CD4-positive, alpha-beta T cell treated with Interleukin-21 for 1 hour (primary cell): Measurements from ENCODE around the gene OR4E1.
"Not testable (repeated sequence)": the region's sequence is repeated elsewhere in the genome, so short reads cannot be mapped to it uniquely, and the experiment has no call there.

Source experiments
- DNase-seq: peaks from one replicate; pipeline ENCODE4 v3.0.0-alpha.2; 2020

Gene OR4E1, protein sequence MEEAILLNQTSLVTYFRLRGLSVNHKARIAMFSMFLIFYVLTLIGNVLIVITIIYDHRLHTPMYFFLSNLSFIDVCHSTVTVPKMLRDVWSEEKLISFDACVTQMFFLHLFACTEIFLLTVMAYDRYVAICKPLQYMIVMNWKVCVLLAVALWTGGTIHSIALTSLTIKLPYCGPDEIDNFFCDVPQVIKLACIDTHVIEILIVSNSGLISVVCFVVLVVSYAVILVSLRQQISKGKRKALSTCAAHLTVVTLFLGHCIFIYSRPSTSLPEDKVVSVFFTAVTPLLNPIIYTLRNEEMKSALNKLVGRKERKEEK

GRCh38 chr14:21673718-21674117 lies at the start of gene OR4E1:
Gene OR4E1 (minus strand): TSS chr14:21673818. CDS start chr14:21670935, 2,883 bp downstream.
- no peak for DNase-seq

DNA sequence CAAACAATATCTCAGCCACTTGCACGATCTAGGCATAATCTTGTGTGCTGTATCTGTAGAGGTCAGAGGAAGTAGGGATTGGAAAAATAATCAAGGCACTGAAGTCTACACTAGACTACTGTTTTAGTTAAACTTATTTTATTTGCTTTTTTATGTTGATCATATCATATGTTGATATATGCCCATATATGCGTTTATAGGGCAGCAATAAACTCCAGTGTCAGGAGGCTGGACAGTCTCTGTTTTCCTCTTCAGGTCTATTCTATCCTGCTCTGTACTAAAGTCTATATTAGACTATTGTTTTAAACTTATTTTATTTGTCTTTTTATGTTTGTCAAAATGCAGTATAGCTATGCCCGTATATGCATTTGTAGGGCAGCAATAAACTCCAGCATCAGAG lies 47.9 kb upstream of the OR4E1 start:
- DNase-seq, result no peak

DNA sequence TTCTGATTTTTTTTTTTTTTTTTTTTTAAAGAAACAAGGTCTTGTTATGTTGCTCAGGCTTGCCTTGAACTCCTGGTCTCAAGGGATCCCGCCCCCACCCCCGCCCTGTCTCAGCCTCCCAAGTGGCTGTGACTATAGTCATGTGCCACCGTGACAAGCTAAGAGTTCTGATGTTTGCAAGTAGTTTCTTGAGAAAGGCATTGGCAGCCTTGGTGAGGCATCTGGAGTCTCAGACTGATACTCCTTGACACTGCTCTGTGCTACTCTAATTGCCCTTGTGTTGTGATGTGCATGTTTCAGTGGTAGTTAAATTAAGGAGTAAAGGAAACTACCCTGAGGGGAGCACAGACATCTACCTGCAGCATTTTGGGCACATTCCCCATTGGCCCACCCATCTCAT lies 46.2 kb upstream of the OR4E1 start:
- no peak for DNase-seq

GRCh38 chr14:21714318-21714929 lies 40.8 kb upstream of the OR4E1 start:
- DNase-seq, result no peak

GRCh38 chr14:21712036-21712435 lies 38.4 kb upstream of the OR4E1 start:
- DNase-seq, result peak; percentile 49

DNA sequence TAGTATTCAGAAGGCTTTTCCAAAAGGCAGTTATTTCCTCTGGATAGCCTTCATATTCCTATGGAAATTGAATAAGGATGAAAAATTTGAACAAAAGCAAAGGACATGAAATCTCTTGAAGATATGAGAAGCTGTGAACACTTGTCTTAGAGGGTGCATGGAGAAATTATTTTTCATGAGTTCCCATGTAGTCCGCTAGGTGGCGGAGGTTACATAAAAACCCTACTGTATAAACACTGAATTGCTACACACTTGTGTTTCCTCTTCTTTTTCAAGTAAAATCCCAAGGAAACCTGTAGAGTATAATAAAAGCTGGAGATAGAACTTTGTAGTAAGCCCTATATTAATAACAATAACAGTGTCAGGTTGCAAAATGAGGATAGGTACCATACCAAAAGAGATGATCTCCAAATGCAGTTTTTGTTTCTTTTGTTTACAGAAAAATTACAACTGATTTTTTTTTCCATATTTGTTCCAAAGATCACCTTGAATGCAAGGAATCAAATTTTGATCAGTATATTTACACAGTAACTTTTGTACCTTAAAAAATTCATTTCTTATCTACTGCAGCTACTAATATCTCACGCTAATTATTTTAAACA lies 37.8 kb upstream of the OR4E1 start:
- peak; percentile 53 for DNase-seq

GRCh38 chr14:21704338-21704737 lies 30.7 kb upstream of the OR4E1 start:
- DNase-seq, result no peak

GRCh38 chr14:21703357-21704326 lies 30.0 kb upstream of the OR4E1 start:
- DNase-seq, result peak; percentile 38

DNA sequence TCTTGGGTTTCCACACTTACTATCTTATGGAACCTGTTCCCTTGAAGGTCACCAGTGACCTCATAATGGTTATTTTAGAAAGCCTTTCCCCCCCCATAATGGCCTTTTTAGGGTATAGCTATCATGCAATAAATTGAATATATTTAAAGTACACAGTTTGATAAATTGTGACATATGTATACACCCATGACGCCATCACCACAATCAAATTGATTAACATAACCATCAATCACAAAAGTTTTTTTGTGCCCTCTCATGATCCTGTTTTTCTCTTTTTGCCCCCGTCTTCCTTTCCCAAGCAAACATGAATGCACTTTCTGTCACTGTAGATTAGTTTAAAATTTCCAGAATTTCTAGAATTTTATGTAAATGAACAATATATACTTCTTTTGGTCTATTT lies 28.7 kb upstream of the OR4E1 start:
- no peak for DNase-seq

- DNase-seq, result no peak
Observed at GRCh38 chr14:21699551-21699950, 25.9 kb upstream of the OR4E1 start.

DNA sequence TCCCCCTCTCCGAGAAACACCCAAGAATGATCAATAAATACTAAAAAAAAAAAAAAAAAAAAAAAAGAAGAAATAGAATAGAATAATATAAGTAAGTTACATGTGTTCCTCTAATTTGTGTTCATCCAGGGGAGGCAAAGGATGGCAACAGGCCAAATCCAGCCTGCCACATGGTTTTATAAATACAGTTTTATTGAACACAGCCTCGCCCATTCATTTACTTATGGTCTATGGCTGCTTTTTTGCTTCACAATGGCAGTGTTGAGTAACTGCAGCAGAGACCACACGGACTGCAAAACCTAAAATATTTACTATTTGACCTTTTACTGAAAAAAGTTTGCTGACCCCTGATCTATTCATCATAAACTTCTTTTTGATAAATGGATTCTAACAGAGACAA lies 24.9 kb upstream of the OR4E1 start:
- DNase-seq, result not testable (repeated sequence)

- DNase-seq, result not testable (repeated sequence)
Observed at GRCh38 chr14:21697662-21698061, 24.0 kb upstream of the OR4E1 start.

DNA sequence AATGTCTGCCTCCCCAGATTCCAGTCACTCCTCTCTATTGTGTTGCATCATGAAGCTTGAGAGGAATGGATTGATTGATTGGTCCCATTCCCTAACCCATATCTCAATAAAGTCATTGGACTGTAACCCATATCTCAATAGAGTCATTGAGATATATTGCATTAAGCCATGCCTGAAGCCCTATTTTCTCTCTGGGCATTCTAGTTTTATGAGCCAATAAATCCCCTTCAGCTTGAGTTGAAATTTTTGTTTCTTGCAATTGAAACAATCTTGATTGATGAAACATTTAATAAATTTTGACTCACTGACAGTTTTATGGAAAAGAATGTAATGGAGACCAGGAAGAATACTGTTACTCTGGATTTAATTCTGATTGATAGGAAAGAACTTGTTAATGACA lies 20.8 kb upstream of the OR4E1 start:
- DNase-seq, result no peak

DNA sequence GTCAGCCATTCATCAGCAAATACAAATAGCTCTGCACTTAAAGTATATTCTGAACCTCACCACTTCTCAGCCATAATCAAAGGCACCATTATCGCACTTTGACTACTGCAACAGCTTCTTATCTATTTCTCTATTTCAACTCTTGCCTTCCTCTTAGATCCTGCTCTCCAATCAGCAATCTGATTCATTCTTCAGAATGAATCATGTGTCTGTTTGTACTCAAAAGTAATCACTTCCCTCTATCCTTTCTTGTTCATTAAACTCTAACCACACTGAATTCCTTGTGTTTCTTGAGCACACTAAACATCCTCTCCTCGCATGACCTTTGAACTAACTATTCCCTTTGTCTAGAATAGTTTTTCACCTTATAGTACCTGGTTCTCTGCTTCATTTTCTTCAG lies 12.8 kb upstream of the OR4E1 start:
- DNase-seq, result no peak

- DNase-seq, result no peak
Observed at GRCh38 chr14:21680072-21680471, 6.5 kb upstream of the OR4E1 start.

DNA sequence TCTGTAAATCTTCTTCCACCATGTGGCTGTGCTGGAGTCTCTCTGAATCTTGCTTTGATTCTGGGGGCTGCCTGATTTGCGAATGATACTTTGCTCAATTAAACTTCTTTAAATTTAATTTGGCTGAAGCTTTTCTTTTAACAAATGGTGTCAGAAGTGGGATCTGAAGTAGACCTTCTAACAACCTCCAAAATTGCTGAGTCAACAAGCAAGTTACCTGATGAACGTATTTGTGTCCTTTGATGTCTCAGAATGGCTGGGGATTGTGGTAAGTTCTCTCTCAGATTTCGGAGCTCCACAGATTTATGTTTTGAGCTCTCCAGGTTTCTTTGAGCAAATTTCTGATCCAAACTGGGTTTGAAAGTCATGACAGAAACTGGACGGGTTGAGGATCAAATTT lies 1.9 kb upstream of the OR4E1 start:
- DNase-seq, result no peak

GRCh38 chr14:21672116-21672515 lies 1.5 kb downstream of the OR4E1 start:
- no peak for DNase-seq

GRCh38 chr14:21671371-21671770 lies 2.2 kb downstream of the OR4E1 start:
- DNase-seq, result no peak

DNA sequence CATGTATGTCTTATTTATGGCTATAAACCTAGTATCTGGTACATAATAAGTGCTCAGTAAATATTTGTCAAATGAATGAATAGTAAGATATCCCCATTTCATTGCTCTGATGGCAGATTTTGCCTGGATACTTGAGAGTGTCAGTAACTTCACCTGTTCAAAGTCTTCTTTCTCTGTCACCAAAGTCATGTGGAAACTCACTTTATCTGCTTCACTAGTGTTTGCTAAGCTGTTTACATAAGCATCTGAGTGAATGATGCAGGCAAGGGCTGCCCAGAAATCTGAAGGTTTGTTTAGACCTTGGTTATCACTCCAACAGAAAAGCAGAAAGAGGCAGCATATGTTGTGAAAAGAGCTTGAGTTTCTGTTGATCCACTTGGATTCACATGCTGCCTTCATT lies 4.3 kb downstream of the OR4E1 start:
- no peak for DNase-seq

GRCh38 chr14:21668377-21668776 lies 5.2 kb downstream of the OR4E1 start:
- DNase-seq, result no peak

DNA sequence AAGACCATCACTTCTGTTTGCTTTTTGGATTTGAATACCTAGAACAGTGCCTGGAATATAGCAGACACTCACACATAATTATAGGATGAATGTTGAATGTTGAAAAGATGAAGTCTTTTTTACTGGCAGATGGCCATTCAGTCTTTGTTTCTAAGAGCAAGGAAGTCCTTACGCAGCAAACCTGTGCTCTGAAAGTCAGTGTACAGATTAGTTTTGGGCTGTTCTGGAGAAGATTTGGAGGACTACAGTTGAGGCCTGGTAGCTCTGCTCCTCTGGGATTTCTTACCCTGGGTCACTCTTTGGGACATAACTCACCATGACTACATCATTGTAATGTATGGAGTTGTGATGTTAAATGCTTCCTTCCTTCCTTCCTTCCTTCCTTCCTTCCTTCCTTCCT lies 16.6 kb downstream of the OR4E1 start:
- no peak for DNase-seq

DNA sequence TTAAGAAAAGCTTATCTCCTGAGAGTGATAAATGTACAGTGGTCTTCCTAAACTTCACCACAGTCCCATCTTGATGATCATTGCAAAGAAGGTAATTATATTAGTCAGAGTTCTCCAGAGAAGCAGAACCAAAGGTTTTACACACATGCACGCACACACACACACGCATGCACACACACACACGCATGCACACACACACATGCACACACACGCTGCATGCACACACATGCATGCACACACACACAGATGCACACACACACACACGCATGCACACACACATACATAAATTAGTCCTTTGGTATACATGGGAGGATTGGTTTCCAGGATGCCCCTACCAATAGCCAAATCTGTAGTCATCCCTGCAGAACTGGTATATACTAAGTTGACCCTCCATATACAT lies 19.4 kb downstream of the OR4E1 start:
- DNase-seq, result no peak

DNA sequence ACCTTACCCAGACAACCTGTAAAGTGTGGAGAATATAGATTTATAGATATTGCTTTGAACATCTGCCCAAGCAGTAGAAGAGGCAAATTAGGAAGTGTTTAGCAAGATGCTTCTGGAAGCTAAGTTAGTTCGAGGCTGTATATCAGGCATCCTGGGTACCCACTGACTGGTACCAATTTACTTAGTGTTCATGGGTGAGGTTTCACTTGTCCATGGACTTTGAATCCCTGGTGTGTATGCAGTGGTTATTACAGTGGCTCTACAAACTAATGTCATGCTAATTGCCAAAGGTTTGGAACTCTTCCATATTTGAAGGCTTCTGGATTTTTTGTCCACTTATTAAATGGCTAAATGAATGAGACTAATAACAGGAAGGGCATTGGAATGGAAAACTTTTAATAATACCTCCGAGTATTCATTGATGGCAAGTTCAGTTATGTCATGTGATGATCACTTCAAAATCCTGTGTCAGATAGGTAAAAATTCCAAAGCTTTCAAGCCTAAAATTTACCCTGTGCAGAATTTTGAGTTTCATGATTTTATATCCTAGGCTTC lies 20.2 kb downstream of the OR4E1 start, which contains the start of gene OR4E2:
TSS of gene OR4E2 (plus strand) at position 505 of the 555 bp plus-strand sequence. CDS start 11,248 bp downstream, outside the sequence.
- no peak for DNase-seq
